ENCODE results near the gene EYA3. TPM values are rescaled to one million over a fixed set of nuclear protein-coding genes. Genes with fewer than 3 reads are reported as not detected.

EYA3 gene
- total RNA-seq, 1 donor from 2014 or later = 17.5 TPM

GRCh38 chr1:28102189-28102588, 13.8 kb upstream of the EYA3 start:
- no peak for TF ChIP-seq CTCF (IDR thresholded peaks at IDR 0.05)
- DNase-seq (ENCODE audit: extremely low spot score, unreplicated experiment) = no peak
- Mint-ChIP-seq H3K4me3 (ENCODE audit: unreplicated experiment) (no peak overlapping the region), H3K27me3 (ENCODE audit: unreplicated experiment) (no peaks in the 10 kb centered on the region), H3K9me3 (ENCODE audit: unreplicated experiment) (no peaks in the 10 kb centered on the region), H3K4me1 (ENCODE audit: unreplicated experiment) (no peaks in the 10 kb centered on the region), H3K27ac (ENCODE audit: unreplicated experiment) (no peak overlapping the region), H3K36me3 (ENCODE audit: unreplicated experiment) (no peaks in the 10 kb centered on the region)

- H3K36me3 Mint-ChIP-seq (ENCODE audit: unreplicated experiment) = no peaks in the 10 kb centered on the region
- peak; percentile 40 for DNase-seq (ENCODE audit: extremely low spot score, unreplicated experiment)
- H3K9me3 Mint-ChIP-seq (ENCODE audit: unreplicated experiment) = no peaks in the 10 kb centered on the region
- no peak for TF ChIP-seq CTCF (IDR thresholded peaks at IDR 0.05)
- H3K4me1 Mint-ChIP-seq (ENCODE audit: unreplicated experiment) = no peaks in the 10 kb centered on the region
- peaks cover 13% of the 10 kb centered on the region for H3K27me3 Mint-ChIP-seq (ENCODE audit: unreplicated experiment)
- H3K27ac Mint-ChIP-seq (ENCODE audit: unreplicated experiment) = no peak overlapping the region
- H3K4me3 Mint-ChIP-seq (ENCODE audit: unreplicated experiment) = no peak overlapping the region
Observed at GRCh38 chr1:28099050-28099769, 10.8 kb upstream of the EYA3 start.

- Mint-ChIP-seq H3K4me1 (ENCODE audit: unreplicated experiment) (no peaks in the 10 kb centered on the region), H3K27me3 (ENCODE audit: unreplicated experiment) (peaks cover 25% of the 10 kb centered on the region), H3K27ac (ENCODE audit: unreplicated experiment) (no peak overlapping the region), H3K36me3 (ENCODE audit: unreplicated experiment) (no peaks in the 10 kb centered on the region), H3K4me3 (ENCODE audit: unreplicated experiment) (no peak overlapping the region), H3K9me3 (ENCODE audit: unreplicated experiment) (no peaks in the 10 kb centered on the region)
- no peak for DNase-seq (ENCODE audit: extremely low spot score, unreplicated experiment)
- TF ChIP-seq CTCF (IDR thresholded peaks at IDR 0.05) = no peak
Observed at GRCh38 chr1:28097100-28097472, 8.7 kb upstream of the EYA3 start.

- DNase-seq (ENCODE audit: extremely low spot score, unreplicated experiment) = no peak
- no peak for TF ChIP-seq CTCF (IDR thresholded peaks at IDR 0.05)
- Mint-ChIP-seq H3K27ac (ENCODE audit: unreplicated experiment) (no peak overlapping the region), H3K27me3 (ENCODE audit: unreplicated experiment) (peaks cover 25% of the 10 kb centered on the region), H3K4me1 (ENCODE audit: unreplicated experiment) (no peaks in the 10 kb centered on the region), H3K36me3 (ENCODE audit: unreplicated experiment) (no peaks in the 10 kb centered on the region), H3K4me3 (ENCODE audit: unreplicated experiment) (no peak overlapping the region), H3K9me3 (ENCODE audit: unreplicated experiment) (no peaks in the 10 kb centered on the region)
Observed at GRCh38 chr1:28096210-28097099, 8.0 kb upstream of the EYA3 start.

Data from osteocyte (in vitro differentiated cells).